HEK293 (cell line): Measurements from ENCODE around the gene CCL27.

ENCODE experiments used
- CTCF ChIA-PET: fragments of 350-600 bp; formaldehyde crosslinking; extraction: SDS; loops from one replicate; lab custom pipeline; 2021; ENCODE audit warnings: antibody characterized with exemption; lab: Yijun Ruan, JAX
- POLR2A ChIA-PET: fragments of 300-600 bp; formaldehyde crosslinking; extraction: SDS; loops from one replicate; lab custom pipeline; 2020; ENCODE audit warnings: antibody characterized with exemption, inconsistent platforms; lab: Yijun Ruan, JAX
- H3K27ac ChIP-seq: fragments of 200-500 bp; sonication (Bioruptor generic); 2 replicates; pipeline ENCODE4 v1.5.1; 2014; ENCODE audit warnings: low read depth, low read length, control low read depth, inconsistent platforms; ENCODE audit errors: extremely low read depth
- H3K36me3 ChIP-seq, 2 experiments: fragments of 200-500 bp in 1 of 2; sonication (Bioruptor generic) in 1 of 2; 1 replicate in 1 of 2; 2 replicates in 1 of 2; pipeline ENCODE4 v1.5.1; 2014 to 2017; ENCODE audit warnings: inconsistent platforms in 2 of 2, low read length in 2 of 2; ENCODE audit not compliant: control insufficient read depth in 2 of 2, insufficient read depth in 1 of 2
- H3K4me1 ChIP-seq: fragments of 200-500 bp; sonication (Bioruptor generic); 2 replicates; pipeline ENCODE4 v1.5.1; 2014; ENCODE audit warnings: mild to moderate bottlenecking, low read length, inconsistent platforms; ENCODE audit not compliant: control insufficient read depth, insufficient read depth
- H3K4me3 ChIP-seq: 2 replicates; pipeline ENCODE4 v1.5.1; 2011; ENCODE audit warnings: low read depth, mild to moderate bottlenecking, control low read depth, low read length, moderate library complexity
- H3K9me3 ChIP-seq: fragments of 200-500 bp; sonication (Bioruptor generic); 2 replicates; pipeline ENCODE4 v1.5.1; 2014; ENCODE audit warnings: low read depth, low read length, inconsistent platforms; ENCODE audit not compliant: control insufficient read depth, insufficient read depth
- EGR2 ChIP-seq: fragments of 450-650 bp; formaldehyde crosslinking; IDR thresholded peaks from 2 replicates; pipeline ENCODE4 v1.5.1; 2016; ENCODE audit warnings: low read depth, missing biosample characterization, missing genetic modification characterization
- KLF1 ChIP-seq: fragments of 450-650 bp; formaldehyde crosslinking; IDR thresholded peaks from 2 replicates; pipeline ENCODE4 v1.5.1; 2016; ENCODE audit warnings: missing biosample characterization, missing genetic modification characterization
- PRDM1 ChIP-seq: fragments of 450-650 bp; formaldehyde crosslinking; IDR thresholded peaks from 2 replicates; pipeline ENCODE4; 2016; ENCODE audit warnings: missing biosample characterization, missing genetic modification characterization
- SCRT2 ChIP-seq: fragments of 450-650 bp; formaldehyde crosslinking; IDR thresholded peaks from 2 replicates; pipeline ENCODE4 v1.5.1; 2016; ENCODE audit warnings: missing biosample characterization, missing genetic modification characterization
- SP3 ChIP-seq: fragments of 450-650 bp; formaldehyde crosslinking; IDR thresholded peaks from 2 replicates; pipeline ENCODE4 v1.5.1; 2016; ENCODE audit warnings: missing biosample characterization, missing genetic modification characterization
- TRIM28 ChIP-seq: IDR thresholded peaks from 2 replicates; pipeline ENCODE4 v1.6.1; 2011; ENCODE audit warnings: low read length, control low read depth, borderline replicate concordance
- ZBTB48 ChIP-seq: fragments of 450-650 bp; formaldehyde crosslinking; IDR thresholded peaks from 2 replicates; pipeline ENCODE4 v1.5.1; 2016; ENCODE audit warnings: missing biosample characterization, missing genetic modification characterization
- ZBTB7A ChIP-seq: fragments of 450-650 bp; formaldehyde crosslinking; IDR thresholded peaks from 2 replicates; pipeline ENCODE4 v1.5.1; 2016; ENCODE audit warnings: low read depth, missing biosample characterization, missing genetic modification characterization
- ZNF114 ChIP-seq: fragments of 450-650 bp; formaldehyde crosslinking; IDR thresholded peaks from 2 replicates; pipeline ENCODE4 v1.5.0; 2017; ENCODE audit warnings: missing biosample characterization, missing genetic modification characterization
- ZNF302 ChIP-seq: fragments of 450-650 bp; formaldehyde crosslinking; IDR thresholded peaks from 2 replicates; pipeline ENCODE4 v1.5.1; 2016; ENCODE audit warnings: missing biosample characterization, missing genetic modification characterization, low read depth
- ZNF366 ChIP-seq: fragments of 450-650 bp; formaldehyde crosslinking; conservative IDR thresholded peaks from 2 replicates; pipeline ENCODE4 v1.5.1; 2016; ENCODE audit warnings: missing biosample characterization, missing genetic modification characterization
- ZNF48 ChIP-seq: fragments of 450-650 bp; formaldehyde crosslinking; IDR thresholded peaks from 2 replicates; pipeline ENCODE4 v1.5.1; 2016; ENCODE audit warnings: missing biosample characterization, missing genetic modification characterization
- ZNF561 ChIP-seq: fragments of 450-650 bp; IDR thresholded peaks from 2 replicates; pipeline ENCODE4 v1.5.1; 2018; ENCODE audit warnings: missing biosample characterization, missing genetic modification characterization, borderline replicate concordance
- ZSCAN30 ChIP-seq: fragments of 450-650 bp; IDR thresholded peaks from 2 replicates; pipeline ENCODE4 v1.5.1; 2018; ENCODE audit warnings: missing biosample characterization, mild to moderate bottlenecking, missing genetic modification characterization, moderate library complexity
- TF ChIP-seq, protein P1 (sequence below): fragments of 450-650 bp; formaldehyde crosslinking; optimal IDR thresholded peaks from 2 replicates; pipeline ENCODE3; 2016; ENCODE audit warnings: missing biosample characterization, mild to moderate bottlenecking, missing genetic modification characterization
- TF ChIP-seq, protein P2 (sequence below): fragments of 450-650 bp; formaldehyde crosslinking; IDR thresholded peaks from 2 replicates; pipeline ENCODE4 v1.5.1; 2017; ENCODE audit warnings: missing biosample characterization, missing genetic modification characterization

CCL27 gene

GRCh38 chr9:34628656-34629490, 33.6 kb downstream of the CCL27 start, which contains the start of gene ARID3C (continued):
- TF ChIP-seq, protein P1, sequence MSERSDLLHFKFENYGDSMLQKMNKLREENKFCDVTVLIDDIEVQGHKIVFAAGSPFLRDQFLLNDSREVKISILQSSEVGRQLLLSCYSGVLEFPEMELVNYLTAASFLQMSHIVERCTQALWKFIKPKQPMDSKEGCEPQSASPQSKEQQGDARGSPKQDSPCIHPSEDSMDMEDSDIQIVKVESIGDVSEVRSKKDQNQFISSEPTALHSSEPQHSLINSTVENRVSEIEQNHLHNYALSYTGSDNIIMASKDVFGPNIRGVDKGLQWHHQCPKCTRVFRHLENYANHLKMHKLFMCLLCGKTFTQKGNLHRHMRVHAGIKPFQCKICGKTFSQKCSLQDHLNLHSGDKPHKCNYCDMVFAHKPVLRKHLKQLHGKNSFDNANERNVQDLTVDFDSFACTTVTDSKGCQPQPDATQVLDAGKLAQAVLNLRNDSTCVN (tag by site-specific recombination): peak; percentile 30
- TF ChIP-seq ZNF48 (tag by site-specific recombination) (no peak), TRIM28 (no peak)

GRCh38 chr9:34627716-34628655, 34.5 kb downstream of the CCL27 start:
- CTCF ChIA-PET: interaction anchor here (0.6 to 3.2 kb wide), 5 partner anchors 13 to 52 kb away, joined by 3 to 18 read pairs (median 3); partner anchors contain the start of gene RPP25L
- no peak overlapping the region for H3K27ac ChIP-seq
- POLR2A ChIA-PET: no interaction called here
- no peaks in the 10 kb centered on the region for H3K9me3 ChIP-seq
- no peaks in the 10 kb centered on the region for H3K36me3 ChIP-seq
- H3K4me3 ChIP-seq: no peak overlapping the region
- no peaks in the 10 kb centered on the region; the same call in 1 of the 2 replicates for H3K4me1 ChIP-seq
- TF ChIP-seq ZBTB48 (tag by site-specific recombination) (0 out of 2 replicates have a peak, but pooled peaks have one; percentile 23), ZNF366 (tag by site-specific recombination) (peak; percentile 73), SP3 (no peak), SCRT2 (tag by site-specific recombination) (peak; percentile 18; the same call in 1 of the 2 replicates)
- TF ChIP-seq, all 188 proteins: peak for 3

DNA sequence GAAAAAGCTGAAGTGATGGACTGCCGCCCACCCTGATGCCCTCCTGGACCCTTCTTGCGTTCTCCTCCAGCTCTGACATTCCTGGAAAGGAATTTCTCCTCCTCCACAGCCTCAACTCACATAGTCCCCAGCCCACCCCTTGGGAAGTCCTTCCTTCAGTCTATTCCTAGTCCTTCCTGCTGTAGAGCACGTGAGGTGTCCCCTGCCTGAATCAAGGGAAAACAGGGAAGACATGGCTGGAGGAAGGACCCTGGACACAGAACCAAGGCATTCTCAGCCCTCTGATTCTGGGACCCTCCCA, 37.3 kb downstream of the CCL27 start:
- Histone ChIP-seq H3K27ac (no peak overlapping the region), H3K4me3 (no peak overlapping the region), H3K36me3 (no peaks in the 10 kb centered on the region), H3K9me3 (no peaks in the 10 kb centered on the region), H3K4me1 (no peaks in the 10 kb centered on the region; the same call in 1 of the 2 replicates)
- ChIA-PET CTCF (interaction anchor here (0.6 to 7.3 kb wide), 6 partner anchors 9 to 847 kb away, joined by 3 to 59 read pairs (median 6); partner anchors contain the start of gene IL11RA), POLR2A (interaction anchor here (1.0 kb wide), 1 partner anchor 12 kb away, joined by 5 read pairs; the partner anchor contains the start of gene SIGMAR1)
- no peak for TF ChIP-seq ZNF561 (tag by site-specific recombination)
- TF ChIP-seq EGR2 (tag by site-specific recombination): peak; percentile 37; the same call in 1 of the 2 replicates

DNA sequence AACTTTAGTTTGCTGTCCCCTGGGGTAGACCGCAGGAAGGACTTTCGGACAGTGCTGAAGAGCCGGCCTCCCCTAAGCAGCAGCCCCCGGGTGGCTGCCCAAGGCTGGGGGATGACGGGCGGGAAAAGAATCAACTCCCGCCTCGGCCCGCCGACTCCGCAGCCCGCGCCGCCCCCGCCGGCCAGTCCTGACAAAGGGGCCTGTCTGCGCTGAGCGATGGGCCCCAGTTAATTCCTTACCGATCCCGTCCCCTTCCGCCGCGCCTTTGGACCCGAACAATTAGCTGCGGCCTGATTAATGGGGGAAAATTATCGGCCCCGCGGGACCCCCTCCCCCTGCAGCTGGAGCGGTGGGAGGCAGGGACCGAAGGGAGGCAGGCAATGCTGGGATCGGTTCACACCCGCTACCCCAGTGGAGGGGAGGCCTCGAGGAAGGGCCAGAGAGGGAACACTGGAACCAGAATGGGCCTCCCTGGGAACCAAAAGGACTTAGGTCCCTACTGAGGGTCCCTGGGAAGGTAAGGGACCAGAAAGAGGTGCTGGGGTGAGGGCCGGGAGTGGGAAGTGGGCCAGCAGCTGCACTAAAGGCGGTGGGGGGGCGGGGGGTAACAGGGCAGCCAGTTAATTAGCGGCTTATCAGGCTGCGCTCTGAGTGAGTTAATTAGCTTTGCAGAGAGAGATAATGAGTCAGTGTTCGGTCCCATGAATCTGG, 37.8 kb downstream of the CCL27 start:
- TF ChIP-seq PRDM1 (tag by site-specific recombination) (no peak), ZSCAN30 (tag by site-specific recombination) (no peak), KLF1 (tag by site-specific recombination) (no peak), ZNF114 (tag by site-specific recombination) (no peak), ZNF366 (tag by site-specific recombination) (no peak), ZBTB7A (tag by site-specific recombination) (no peak), ZNF302 (tag by site-specific recombination) (no peak)
- TF ChIP-seq, protein P2, sequence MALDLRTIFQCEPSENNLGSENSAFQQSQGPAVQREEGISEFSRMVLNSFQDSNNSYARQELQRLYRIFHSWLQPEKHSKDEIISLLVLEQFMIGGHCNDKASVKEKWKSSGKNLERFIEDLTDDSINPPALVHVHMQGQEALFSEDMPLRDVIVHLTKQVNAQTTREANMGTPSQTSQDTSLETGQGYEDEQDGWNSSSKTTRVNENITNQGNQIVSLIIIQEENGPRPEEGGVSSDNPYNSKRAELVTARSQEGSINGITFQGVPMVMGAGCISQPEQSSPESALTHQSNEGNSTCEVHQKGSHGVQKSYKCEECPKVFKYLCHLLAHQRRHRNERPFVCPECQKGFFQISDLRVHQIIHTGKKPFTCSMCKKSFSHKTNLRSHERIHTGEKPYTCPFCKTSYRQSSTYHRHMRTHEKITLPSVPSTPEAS: no peak
- Histone ChIP-seq H3K27ac (no peak overlapping the region), H3K4me3 (no peak overlapping the region), H3K9me3 (no peaks in the 10 kb centered on the region), H3K4me1 (no peaks in the 10 kb centered on the region; the same call in 1 of the 2 replicates), H3K36me3 (no peaks in the 10 kb centered on the region)
- ChIA-PET CTCF (interaction anchor here (0.6 to 7.3 kb wide), 4 partner anchors 9 to 846 kb away, joined by 4 to 59 read pairs (median 6); partner anchors contain the start of gene IL11RA), POLR2A (no interaction called here)
